ENCODE results near the gene GPRC5A. TPM values are rescaled to one million over a fixed set of nuclear protein-coding genes. Genes with fewer than 3 reads are reported as not detected.

Gene GPRC5A
- total RNA-seq, 3 donors from 2014 or later, result 136 to 326 (median 320) TPM

DNA sequence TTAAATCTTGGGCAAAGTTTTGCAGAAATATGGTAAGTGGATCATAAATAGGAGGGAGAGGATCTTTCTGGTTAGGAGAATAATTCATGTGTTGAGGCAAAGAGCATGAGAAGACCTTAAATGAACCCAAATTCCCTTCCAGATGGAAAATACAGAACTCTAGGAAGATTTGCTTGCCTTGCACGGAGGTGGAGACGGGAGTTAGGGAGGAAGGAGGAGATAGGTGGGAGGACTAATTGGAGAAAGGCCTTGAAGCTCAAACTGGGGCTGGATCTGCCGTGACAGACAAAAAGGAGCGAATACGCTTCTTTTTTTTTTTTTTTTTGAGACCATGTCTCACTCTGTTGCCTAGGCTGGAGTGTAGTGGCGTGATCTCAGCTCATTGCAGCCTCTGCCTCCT lies 5.9 kb downstream of the GPRC5A start:
- H3K36me3 ChIP-seq (ENCODE audit: low read depth), result no peaks in the 10 kb centered on the region
- ATAC-seq (no peak), DNase-seq (no peak)
- no peak for TF ChIP-seq CTCF (IDR thresholded peaks at IDR 0.05)
- no peaks in the 10 kb centered on the region for H3K9me3 ChIP-seq
- intact Hi-C loops (cut with DNase I, micrococcal nuclease), result no loop called here
- no peak overlapping the region for H3K4me3 ChIP-seq
- peaks cover 10% of the 10 kb centered on the region for H3K4me1 ChIP-seq (ENCODE audit: low read depth)

DNA sequence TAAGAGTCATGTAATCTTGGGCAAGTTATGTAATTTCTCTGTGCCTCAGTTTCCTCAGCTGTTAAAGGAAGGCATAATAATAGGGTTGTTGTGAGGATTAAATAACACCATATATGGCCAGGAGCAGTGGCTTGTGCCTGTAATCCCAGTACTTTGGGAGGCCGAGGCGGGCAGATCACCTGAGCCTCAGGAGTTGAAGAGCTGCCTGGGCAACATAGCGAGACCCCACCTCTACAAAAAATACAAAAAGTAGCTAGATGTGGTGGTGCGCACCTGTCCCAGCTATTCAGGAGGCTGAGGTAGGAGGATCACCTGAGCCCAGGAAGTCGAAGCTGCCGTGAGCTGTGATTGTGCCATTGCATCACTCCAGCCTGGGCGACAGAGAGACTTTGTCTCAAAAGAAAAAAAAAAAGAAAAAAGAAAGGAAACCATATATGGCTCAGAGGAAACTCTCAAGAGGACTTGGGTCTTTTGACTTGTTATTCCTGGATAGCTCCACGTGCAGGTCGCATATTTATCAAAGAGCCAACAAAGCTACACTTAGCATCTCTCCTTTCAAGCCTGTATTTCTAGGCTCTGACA lies 6.9 kb downstream of the GPRC5A start:
- intact Hi-C loops (cut with DNase I, micrococcal nuclease), result no loop called here
- Histone ChIP-seq H3K36me3 (ENCODE audit: low read depth) (no peaks in the 10 kb centered on the region), H3K9me3 (no peaks in the 10 kb centered on the region), H3K4me3 (no peak overlapping the region), H3K4me1 (ENCODE audit: low read depth) (peaks cover 14% of the 10 kb centered on the region)
- no peak for TF ChIP-seq CTCF (IDR thresholded peaks at IDR 0.05)
- DNase-seq (no peak), ATAC-seq (no peak)

DNA sequence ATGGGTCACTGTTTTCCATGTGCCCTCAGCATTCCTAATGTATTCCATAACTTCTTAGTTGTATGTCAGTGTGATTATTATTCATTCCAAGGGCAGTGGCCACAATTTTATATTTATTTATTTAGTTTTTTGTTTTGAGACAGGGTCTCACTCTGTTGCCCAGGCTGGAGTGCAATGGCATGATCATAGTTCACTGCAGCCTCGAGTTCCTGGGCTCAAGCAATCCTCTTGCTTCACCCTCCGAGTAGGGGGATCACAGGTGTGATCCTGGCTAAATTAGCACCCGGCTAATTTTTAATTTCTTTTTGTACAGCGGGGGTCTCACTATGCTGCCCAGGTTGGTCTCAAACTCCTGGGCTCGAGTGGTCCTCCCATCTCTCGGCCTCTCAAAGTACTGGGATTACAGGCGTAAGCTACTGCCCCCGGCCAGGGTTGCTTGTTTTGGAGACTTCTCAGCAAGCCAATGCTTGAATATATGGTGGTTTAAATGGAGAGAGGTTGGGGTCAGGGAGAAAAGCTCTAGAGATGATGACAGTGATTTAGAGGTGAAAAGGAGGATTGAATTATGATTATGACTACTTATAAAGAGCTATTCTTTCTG lies 7.6 kb downstream of the GPRC5A start:
- Histone ChIP-seq H3K9me3 (no peaks in the 10 kb centered on the region), H3K4me1 (ENCODE audit: low read depth) (peaks cover 13% of the 10 kb centered on the region), H3K4me3 (no peak overlapping the region), H3K36me3 (ENCODE audit: low read depth) (no peaks in the 10 kb centered on the region)
- no peak for TF ChIP-seq CTCF (IDR thresholded peaks at IDR 0.05)
- no peak for DNase-seq
- ATAC-seq, result no peak
- intact Hi-C loops (cut with DNase I, micrococcal nuclease), result no loop called here

GRCh38 chr12:12899530-12900380 lies 8.4 kb downstream of the GPRC5A start:
- intact Hi-C loops (cut with DNase I, micrococcal nuclease), result no loop called here
- ATAC-seq (no peak), DNase-seq (no peak)
- Histone ChIP-seq H3K4me1 (ENCODE audit: low read depth) (peaks cover 13% of the 10 kb centered on the region), H3K9me3 (no peaks in the 10 kb centered on the region), H3K4me3 (no peak overlapping the region), H3K36me3 (ENCODE audit: low read depth) (no peaks in the 10 kb centered on the region)
- no peak for TF ChIP-seq CTCF (IDR thresholded peaks at IDR 0.05)

DNA sequence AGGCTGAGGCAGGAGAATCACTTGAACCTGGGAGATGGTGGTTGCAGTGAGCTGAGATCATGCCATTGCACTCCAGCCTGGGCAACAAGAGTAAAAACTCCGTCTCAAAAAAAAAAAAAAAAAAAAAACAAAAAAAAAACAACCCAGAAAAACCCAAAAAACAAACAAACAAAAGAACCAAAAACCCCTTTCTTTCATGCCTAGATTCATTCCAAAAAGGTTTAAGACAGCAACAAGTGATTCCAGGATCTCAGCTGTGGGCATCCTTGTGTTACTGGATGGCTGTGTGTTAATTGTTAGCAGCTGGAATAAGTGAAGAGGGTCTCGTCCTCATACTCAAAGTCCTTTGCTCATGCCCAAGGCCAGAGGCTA lies 9.4 kb downstream of the GPRC5A start:
- Histone ChIP-seq H3K4me3 (no peak overlapping the region), H3K4me1 (ENCODE audit: low read depth) (peaks cover 13% of the 10 kb centered on the region), H3K9me3 (no peaks in the 10 kb centered on the region), H3K36me3 (ENCODE audit: low read depth) (no peaks in the 10 kb centered on the region)
- intact Hi-C loops (cut with DNase I, micrococcal nuclease), result no loop called here
- no peak for TF ChIP-seq CTCF (IDR thresholded peaks at IDR 0.05)
- ATAC-seq, result no peak
- no peak for DNase-seq
